ENCODE results near the gene CATSPERD. TPM values are rescaled to one million over a fixed set of nuclear protein-coding genes. Genes with fewer than 3 reads are reported as not detected.
A peak's percentile ranks its signal among the peaks of the same experiment; 100 is the strongest.

Gene CATSPERD
- total RNA-seq, 1 experiment from 2014 or later, result 0.50 TPM

- TF ChIP-seq ZNF532 (CRISPR knock-in tag; IDR thresholded peaks at IDR 0.05; ENCODE audit: borderline replicate concordance) (no peak), FOXP1 (CRISPR knock-in tag; IDR thresholded peaks at IDR 0.05; ENCODE audit: borderline replicate concordance) (0 out of 2 replicates have a peak, but pooled peaks have one; percentile 14), NFATC4 (CRISPR knock-in tag; IDR thresholded peaks at IDR 0.05) (no peak), ZNF121 (CRISPR knock-in tag; IDR thresholded peaks at IDR 0.05) (0 out of 2 replicates have a peak, but pooled peaks have one; percentile 32), CREM (CRISPR knock-in tag; IDR thresholded peaks at IDR 0.05) (no peak), EMX1 (CRISPR knock-in tag; IDR thresholded peaks at IDR 0.05) (no peak), SOX15 (CRISPR knock-in tag; IDR thresholded peaks at IDR 0.05) (no peak)
Measured at GRCh38 chr19:5823579-5824281, 103.3 kb downstream of the CATSPERD start (continued).

GRCh38 chr19:5824751-5825150, 104.3 kb downstream of the CATSPERD start:
- Mint-ChIP-seq H3K27me3 (ENCODE audit: low read depth) (no peaks in the 10 kb centered on the region; the same call in none of the 2 replicates), H3K36me3 (no peaks in the 10 kb centered on the region), H3K27ac (no peak overlapping the region), H3K4me3 (no peak overlapping the region), H3K9me3 (no peaks in the 10 kb centered on the region), H3K4me1 (peaks cover 6% of the 10 kb centered on the region)
- DNase-seq (ENCODE audit: low spot score) (no peak), ATAC-seq (no peak)
- CTCF ChIA-PET, result interaction anchor here (0.9 to 6.1 kb wide), 3 partner anchors 21 to 144 kb away, joined by 3 to 70 read pairs (median 4); partner anchors contain the start of gene NRTN
- POLR2A ChIA-PET, result interaction anchor here (0.6 kb wide), 1 partner anchor 76 kb away, joined by 4 read pairs; no protein-coding TSS in a partner anchor
- TF ChIP-seq NFYB (CRISPR knock-in tag; conservative IDR thresholded peaks at IDR 0.05; ENCODE audit: low read depth) (no peak), IRF2 (CRISPR knock-in tag; IDR thresholded peaks at IDR 0.05; ENCODE audit: borderline replicate concordance, low read depth) (no peak), GTF2I (CRISPR knock-in tag; conservative IDR thresholded peaks at IDR 0.05) (no peak), ZNF281 (CRISPR knock-in tag; IDR thresholded peaks at IDR 0.05) (no peak), NR3C1 (CRISPR knock-in tag; conservative IDR thresholded peaks at IDR 0.05; ENCODE audit: low read depth) (no peak), ETV6 (CRISPR knock-in tag; IDR thresholded peaks at IDR 0.05) (no peak), ATF3 (CRISPR knock-in tag; conservative IDR thresholded peaks at IDR 0.05) (no peak), CREM (CRISPR knock-in tag; IDR thresholded peaks at IDR 0.05) (no peak), ATF1 (CRISPR knock-in tag; IDR thresholded peaks at IDR 0.05) (no peak), ZNF671 (CRISPR knock-in tag; IDR thresholded peaks at IDR 0.05) (no peak), RORB (CRISPR knock-in tag; IDR thresholded peaks at IDR 0.05) (no peak), TEAD1 (CRISPR knock-in tag; IDR thresholded peaks at IDR 0.05) (no peak), HMGXB4 (CRISPR knock-in tag; IDR thresholded peaks at IDR 0.05) (no peak), USF1 (CRISPR knock-in tag; IDR thresholded peaks at IDR 0.05) (no peak)
